ENCODE measurements around the gene P2RY6.

DNA sequence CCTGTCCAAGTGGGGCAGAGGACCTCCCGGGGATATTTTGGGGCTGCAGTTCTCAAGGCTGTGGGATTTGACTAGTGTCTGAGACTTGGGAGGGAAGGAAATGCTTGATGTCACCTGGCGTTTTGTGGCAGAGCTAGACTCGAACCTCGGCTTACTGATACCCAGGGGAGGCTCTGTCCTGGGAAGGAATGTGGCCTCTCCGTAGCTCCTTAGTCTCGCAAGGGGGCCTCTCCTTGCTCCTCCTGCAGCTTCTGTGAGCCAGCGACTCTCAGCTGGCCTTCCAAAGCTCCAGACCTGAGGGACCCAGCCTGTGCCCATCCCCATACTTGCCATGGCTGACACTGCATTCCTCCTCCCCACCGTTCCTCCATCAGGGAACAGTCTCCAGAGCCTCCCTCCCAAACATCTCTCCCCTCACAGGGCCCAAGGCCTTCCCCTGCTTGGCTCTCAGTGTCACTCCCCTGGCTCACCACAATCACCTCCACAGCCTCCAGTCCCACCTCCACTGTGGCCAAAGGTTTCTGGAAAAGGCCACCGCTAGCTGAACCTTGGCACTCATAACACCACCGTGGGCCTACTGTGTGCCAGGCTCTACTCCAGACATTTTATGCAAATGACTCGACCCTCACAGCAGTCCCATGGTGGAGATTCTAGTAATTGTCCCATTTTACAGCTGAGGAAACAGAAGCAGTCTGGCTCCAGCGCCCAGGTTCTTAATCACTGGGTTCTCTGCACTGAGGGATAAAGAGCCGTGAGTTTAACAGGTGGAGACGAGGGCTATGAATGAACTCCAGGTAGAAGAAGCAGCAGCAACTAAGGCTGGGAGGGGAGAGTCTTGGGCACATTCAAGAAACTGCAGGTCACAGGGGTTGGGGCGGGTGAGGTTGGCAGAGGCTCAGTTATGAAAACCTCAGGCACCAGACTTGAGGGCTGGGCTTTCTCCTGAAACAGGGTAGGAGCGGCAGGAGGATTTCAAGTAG, 42.0 kb upstream of the P2RY6 start:
- TF ChIP-seq CTCF (conservative IDR thresholded peaks at IDR 0.05) (no peak), ZFX (IDR thresholded peaks at IDR 0.05) (no peak)
